Measurements from ENCODE around the gene GIMAP8. TPM values are rescaled to one million over a fixed set of nuclear protein-coding genes. Genes with fewer than 3 reads are reported as not detected.

GIMAP8 gene
- total RNA-seq, 2 donors from 2014 or later = not detected

GRCh38 chr7:150476819-150477631, 26.6 kb downstream of the GIMAP8 start:
- Histone ChIP-seq H3K4me1 (ENCODE audit: control insufficient read depth, insufficient read depth, low read length) (no peaks in the 10 kb centered on the region), H3K4me3 (ENCODE audit: low read length) (no peak overlapping the region), H3K36me3 (ENCODE audit: control insufficient read depth, insufficient read depth, low read length) (no peaks in the 10 kb centered on the region), H3K9ac (ENCODE audit: extremely low read depth, low read length, poor library complexity, severe bottlenecking) (no peak overlapping the region), H3K27ac (ENCODE audit: low read depth, low read length) (no peak overlapping the region), H3K9me3 (ENCODE audit: control insufficient read depth, low read length) (no peaks in the 10 kb centered on the region), H3K27me3 (ENCODE audit: control insufficient read depth, insufficient read depth, low read length, poor library complexity, severe bottlenecking) (no peaks in the 10 kb centered on the region)
- no peaks in the 10 kb centered on the region for H3K36me3 Mint-ChIP-seq (ENCODE audit: low read depth)
- DNase-seq = no peak
- H3K9me3 Mint-ChIP-seq = no peaks in the 10 kb centered on the region
- H3K27ac Mint-ChIP-seq = no peak overlapping the region
- H3K4me3 Mint-ChIP-seq = no peak overlapping the region
- no peaks in the 10 kb centered on the region for H3K4me1 Mint-ChIP-seq
- TF ChIP-seq CTCF (conservative IDR thresholded peaks at IDR 0.05) = no peak
- WGBS, 2 experiments (ENCODE audit: insufficient coverage in 1 of 2, insufficient read length in 1 of 2) = 90 to 93% methylated on average over 17 to 25 of the region's 25 CpGs
- peaks cover 9% of the 10 kb centered on the region for H3K27me3 Mint-ChIP-seq (ENCODE audit: insufficient read depth)

- H3K27ac ChIP-seq (ENCODE audit: low read depth, low read length) = no peak overlapping the region
- 50 to 92% methylated on average over 1 to 3 of the region's 3 CpGs for WGBS, 2 experiments (ENCODE audit: insufficient coverage in 1 of 2, insufficient read length in 1 of 2)
- no peak overlapping the region for H3K27ac Mint-ChIP-seq
- TF ChIP-seq CTCF (conservative IDR thresholded peaks at IDR 0.05) = no peak
- no peak overlapping the region for H3K4me3 Mint-ChIP-seq
- H3K36me3 Mint-ChIP-seq (ENCODE audit: low read depth) = no peaks in the 10 kb centered on the region
- H3K4me3 ChIP-seq (ENCODE audit: low read length) = no peak overlapping the region
- no peaks in the 10 kb centered on the region for H3K9me3 Mint-ChIP-seq
- peaks cover 5% of the 10 kb centered on the region for H3K27me3 Mint-ChIP-seq (ENCODE audit: insufficient read depth)
- no peaks in the 10 kb centered on the region for H3K27me3 ChIP-seq (ENCODE audit: control insufficient read depth, insufficient read depth, low read length, poor library complexity, severe bottlenecking)
- H3K9me3 ChIP-seq (ENCODE audit: control insufficient read depth, low read length) = no peaks in the 10 kb centered on the region
- H3K36me3 ChIP-seq (ENCODE audit: control insufficient read depth, insufficient read depth, low read length) = no peaks in the 10 kb centered on the region
- no peaks in the 10 kb centered on the region for H3K4me1 ChIP-seq (ENCODE audit: control insufficient read depth, insufficient read depth, low read length)
- no peaks in the 10 kb centered on the region for H3K4me1 Mint-ChIP-seq
- DNase-seq = no peak
- H3K9ac ChIP-seq (ENCODE audit: extremely low read depth, low read length, poor library complexity, severe bottlenecking) = no peak overlapping the region
Measured at GRCh38 chr7:150479023-150479716, 28.7 kb downstream of the GIMAP8 start.

- Mint-ChIP-seq H3K27ac (no peak overlapping the region), H3K27me3 (ENCODE audit: insufficient read depth) (peaks cover 9% of the 10 kb centered on the region), H3K36me3 (ENCODE audit: low read depth) (no peaks in the 10 kb centered on the region), H3K9me3 (no peaks in the 10 kb centered on the region), H3K4me1 (no peaks in the 10 kb centered on the region), H3K4me3 (no peak overlapping the region)
- Histone ChIP-seq H3K36me3 (ENCODE audit: control insufficient read depth, insufficient read depth, low read length) (no peaks in the 10 kb centered on the region), H3K9ac (ENCODE audit: extremely low read depth, low read length, poor library complexity, severe bottlenecking) (no peak overlapping the region), H3K27ac (ENCODE audit: low read depth, low read length) (no peak overlapping the region), H3K4me1 (ENCODE audit: control insufficient read depth, insufficient read depth, low read length) (no peaks in the 10 kb centered on the region), H3K27me3 (ENCODE audit: control insufficient read depth, insufficient read depth, low read length, poor library complexity, severe bottlenecking) (no peaks in the 10 kb centered on the region), H3K4me3 (ENCODE audit: low read length) (no peak overlapping the region), H3K9me3 (ENCODE audit: control insufficient read depth, low read length) (no peaks in the 10 kb centered on the region)
- WGBS, 2 experiments (ENCODE audit: insufficient coverage in 1 of 2, insufficient read length in 1 of 2) = 88 to 89% methylated on average over 4 to 8 of the region's 9 CpGs
- DNase-seq = no peak
- no peak for TF ChIP-seq CTCF (conservative IDR thresholded peaks at IDR 0.05)
Measured at GRCh38 chr7:150481186-150481920, 30.9 kb downstream of the GIMAP8 start.
